ENCODE measurements around the gene MARCKS. TPM values are rescaled to one million over a fixed set of nuclear protein-coding genes. Genes with fewer than 3 reads are reported as not detected.

Gene MARCKS
- total and polyA plus RNA-seq, 2 donors (not counting 3 experiments of a cell fraction or from before 2014, with no cell fraction given) = 59.5 to 315 TPM

DNA sequence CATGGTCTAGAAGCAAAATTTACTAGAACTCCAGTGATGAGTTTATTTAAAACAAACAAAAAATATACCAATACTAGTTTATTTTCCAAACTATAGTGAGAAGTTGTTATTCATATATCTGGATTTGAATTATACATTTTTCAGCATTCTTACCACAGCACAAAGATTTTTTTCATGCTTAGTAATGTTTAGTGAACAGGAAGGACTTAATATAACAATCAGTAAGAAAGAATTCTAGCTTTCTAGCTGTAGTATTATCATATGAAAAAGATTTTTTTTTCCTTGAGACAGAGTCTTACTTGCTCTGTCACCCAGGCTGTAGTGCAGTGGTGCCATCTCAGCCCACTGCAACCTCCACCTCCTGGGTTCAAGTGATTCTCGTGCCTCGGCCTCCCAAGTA lies 13.8 kb downstream of the MARCKS start:
- no peak overlapping the region for H3K27ac ChIP-seq (ENCODE audit: insufficient read depth, low read depth, low read length)
- no peak overlapping the region for H2AFZ ChIP-seq (ENCODE audit: low read depth, low read length)
- FAIRE-seq (no peak), DNase-seq (ENCODE audit: low read depth, low spot score) (no peak)
- intact Hi-C loops (cut with micrococcal nuclease) = no loop called here
- TF ChIP-seq JUN (IDR thresholded peaks at IDR 0.05; ENCODE audit: borderline replicate concordance, insufficient read depth, insufficient read length, low read depth) (no peak), POLR2A (IDR thresholded peaks at IDR 0.05; ENCODE audit: low read depth, low read length) (no peak), EZH2 (IDR thresholded peaks at IDR 0.05; ENCODE audit: borderline replicate concordance, low read depth, low read length, severe bottlenecking) (no peak), MYC (IDR thresholded peaks at IDR 0.05; ENCODE audit: low read depth, low read length) (no peak), FOS (IDR thresholded peaks at IDR 0.05; ENCODE audit: borderline replicate concordance, insufficient read depth, low read length) (no peak), MAX (IDR thresholded peaks at IDR 0.05; ENCODE audit: insufficient read depth, insufficient read length) (no peak), GATA2 (IDR thresholded peaks at IDR 0.05; ENCODE audit: insufficient read depth, insufficient read length, low read depth, low read length) (no peak), POLR2AphosphoS5 (IDR thresholded peaks at IDR 0.05; ENCODE audit: insufficient read depth, low read depth, low read length) (no peak)
- TF ChIP-seq, protein P1, sequence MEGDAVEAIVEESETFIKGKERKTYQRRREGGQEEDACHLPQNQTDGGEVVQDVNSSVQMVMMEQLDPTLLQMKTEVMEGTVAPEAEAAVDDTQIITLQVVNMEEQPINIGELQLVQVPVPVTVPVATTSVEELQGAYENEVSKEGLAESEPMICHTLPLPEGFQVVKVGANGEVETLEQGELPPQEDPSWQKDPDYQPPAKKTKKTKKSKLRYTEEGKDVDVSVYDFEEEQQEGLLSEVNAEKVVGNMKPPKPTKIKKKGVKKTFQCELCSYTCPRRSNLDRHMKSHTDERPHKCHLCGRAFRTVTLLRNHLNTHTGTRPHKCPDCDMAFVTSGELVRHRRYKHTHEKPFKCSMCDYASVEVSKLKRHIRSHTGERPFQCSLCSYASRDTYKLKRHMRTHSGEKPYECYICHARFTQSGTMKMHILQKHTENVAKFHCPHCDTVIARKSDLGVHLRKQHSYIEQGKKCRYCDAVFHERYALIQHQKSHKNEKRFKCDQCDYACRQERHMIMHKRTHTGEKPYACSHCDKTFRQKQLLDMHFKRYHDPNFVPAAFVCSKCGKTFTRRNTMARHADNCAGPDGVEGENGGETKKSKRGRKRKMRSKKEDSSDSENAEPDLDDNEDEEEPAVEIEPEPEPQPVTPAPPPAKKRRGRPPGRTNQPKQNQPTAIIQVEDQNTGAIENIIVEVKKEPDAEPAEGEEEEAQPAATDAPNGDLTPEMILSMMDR (IDR thresholded peaks at IDR 0.05; ENCODE audit: extremely low read depth in 1 of 2, insufficient read depth in 1 of 2, low read depth in 1 of 2, low read length in 2 of 2) = no peak
- H4K20me1 ChIP-seq (replicated peaks; ENCODE audit: control insufficient read depth, extremely low read depth, insufficient read depth, low read length) = no peaks in the 10 kb centered on the region
- H3K36me3 ChIP-seq (ENCODE audit: control insufficient read depth in 2 of 2, extremely low read depth in 1 of 2, insufficient read depth in 2 of 2, low read length in 2 of 2) = no peaks in the 10 kb centered on the region
- no peak overlapping the region for H3K4me2 ChIP-seq (ENCODE audit: insufficient read depth, low read length)
- ChIA-PET POLR2A (no interaction called here), CTCF (interaction anchor here (1.3 to 2.6 kb wide), 3 partner anchors 8 to 993 kb away, joined by 3 to 13 read pairs (median 7); no protein-coding TSS in a partner anchor)
- no TSS peak for BruUV-seq (replicated peaks)
- no peak overlapping the region for H3K4me3 ChIP-seq (replicated peaks in 1 of 3; ENCODE audit: insufficient read depth in 1 of 3, low read depth in 1 of 3, low read length in 3 of 3)
- H3K4me1 ChIP-seq (ENCODE audit: control insufficient read depth, extremely low read depth, insufficient read depth, low read length) = no peaks in the 10 kb centered on the region
- no peaks in the 10 kb centered on the region for H3K9me1 ChIP-seq (replicated peaks; ENCODE audit: control insufficient read depth, extremely low read depth, insufficient read depth, low read length)
- no peaks in the 10 kb centered on the region for H3K27me3 ChIP-seq (ENCODE audit: control insufficient read depth in 2 of 2, insufficient read depth in 2 of 2, low read length in 2 of 2)
- no peaks in the 10 kb centered on the region for H3K79me2 ChIP-seq (ENCODE audit: control insufficient read depth, insufficient read depth, low read length)
- H3K9ac ChIP-seq (replicated peaks; ENCODE audit: extremely low read depth, insufficient read depth, low read length) = no peak overlapping the region
- dilution Hi-C loops (cut with MboI; ENCODE audit: extremely low pct_ligation_motif_present, low sequenced_read_pairs) = no loop called here
- H3K9me3 ChIP-seq (replicated peaks; ENCODE audit: control insufficient read depth, insufficient read depth, low read length) = no peaks in the 10 kb centered on the region

All from endothelial cell of umbilical vein (primary cell).